Stomach smooth muscle (tissue), 2 donors: ENCODE data around the gene PTPN3.

Experiments
- H3K27ac ChIP-seq: one replicate; pipeline ENCODE4 v1.7.0; 2013; ENCODE audit warnings: mild to moderate bottlenecking, low read length, inconsistent platforms
- H3K27me3 ChIP-seq, 2 donors: one replicate each; pipeline ENCODE4 v1.7.0; 2013; ENCODE audit warnings: low read length in 2 of 2; ENCODE audit not compliant: insufficient read depth in 2 of 2, control insufficient read depth in 1 of 2
- H3K36me3 ChIP-seq, 2 donors: one replicate each; pipeline ENCODE4 v1.7.0; 2013; ENCODE audit warnings: low read length in 2 of 2; ENCODE audit not compliant: control insufficient read depth in 2 of 2, insufficient read depth in 2 of 2
- H3K4me1 ChIP-seq: one replicate; pipeline ENCODE4 v1.7.0; 2013; ENCODE audit warnings: low read length; ENCODE audit not compliant: control insufficient read depth, insufficient read depth
- H3K4me3 ChIP-seq, 2 donors: one replicate each; pipeline ENCODE4 v1.7.0; 2013; ENCODE audit warnings: low read length in 2 of 2
- H3K9ac ChIP-seq, 2 donors: one replicate each; pipeline ENCODE4 v1.7.0; 2013; ENCODE audit warnings: low read length in 2 of 2, mild to moderate bottlenecking in 1 of 2
- H3K9me3 ChIP-seq, 2 donors: one replicate each; pipeline ENCODE4 v1.7.0; 2013; ENCODE audit warnings: low read length in 2 of 2; ENCODE audit not compliant: control insufficient read depth in 2 of 2
- donor health status: healthy.
- donor health status: Pancreatic carcinoma.

Gene PTPN3

GRCh38 chr9:109474944-109475343 lies 23.2 kb downstream of the PTPN3 start:
- H3K9ac ChIP-seq, result no peak overlapping the region
- no peak overlapping the region for H3K4me3 ChIP-seq
- H3K27ac ChIP-seq, result no peak overlapping the region

GRCh38 chr9:109474170-109474569 lies 23.9 kb downstream of the PTPN3 start:
- Histone ChIP-seq H3K4me3 (no peak overlapping the region), H3K27ac (no peak overlapping the region), H3K9ac (no peak overlapping the region), H3K36me3 (no peaks in the 10 kb centered on the region), H3K27me3 (no peaks in the 10 kb centered on the region), H3K9me3 (no peaks in the 10 kb centered on the region), H3K4me1 (no peaks in the 10 kb centered on the region)

More at GRCh38 chr9:109474944-109475343, 23.2 kb downstream of the PTPN3 start:
- Histone ChIP-seq H3K9me3 (no peaks in the 10 kb centered on the region), H3K27me3 (no peaks in the 10 kb centered on the region), H3K4me1 (no peaks in the 10 kb centered on the region), H3K36me3 (no peaks in the 10 kb centered on the region)

GRCh38 chr9:109473329-109473728 lies 24.8 kb downstream of the PTPN3 start:
- H3K9me3 ChIP-seq, result no peaks in the 10 kb centered on the region
- no peak overlapping the region for H3K27ac ChIP-seq
- peak overlapping the region in 1 of 2 donors; percentile 1 for H3K4me3 ChIP-seq
- H3K27me3 ChIP-seq, result no peaks in the 10 kb centered on the region
- H3K4me1 ChIP-seq, result no peaks in the 10 kb centered on the region
- peak overlapping the region in 1 of 2 donors; percentile 2 for H3K9ac ChIP-seq
- no peaks in the 10 kb centered on the region for H3K36me3 ChIP-seq

- Histone ChIP-seq H3K27ac (no peak overlapping the region), H3K9me3 (no peaks in the 10 kb centered on the region), H3K9ac (no peak overlapping the region), H3K36me3 (no peaks in the 10 kb centered on the region), H3K4me3 (no peak overlapping the region), H3K4me1 (no peaks in the 10 kb centered on the region), H3K27me3 (no peaks in the 10 kb centered on the region)
Measured at GRCh38 chr9:109471475-109472393, 26.4 kb downstream of the PTPN3 start.

- Histone ChIP-seq H3K9ac (peak overlapping the region in 1 of 2 donors; percentile 33), H3K4me1 (no peaks in the 10 kb centered on the region), H3K27ac (no peak overlapping the region), H3K4me3 (no peak overlapping the region), H3K27me3 (no peaks in the 10 kb centered on the region), H3K9me3 (no peaks in the 10 kb centered on the region), H3K36me3 (no peaks in the 10 kb centered on the region)
Measured at GRCh38 chr9:109469646-109470358, 28.3 kb downstream of the PTPN3 start.

GRCh38 chr9:109468927-109469326 lies 29.2 kb downstream of the PTPN3 start:
- no peak overlapping the region for H3K27ac ChIP-seq
- no peaks in the 10 kb centered on the region for H3K4me1 ChIP-seq
- no peak overlapping the region for H3K4me3 ChIP-seq
- H3K27me3 ChIP-seq, result no peaks in the 10 kb centered on the region
- H3K9ac ChIP-seq, result no peak overlapping the region
- no peaks in the 10 kb centered on the region for H3K36me3 ChIP-seq
- no peaks in the 10 kb centered on the region for H3K9me3 ChIP-seq

- Histone ChIP-seq H3K27me3 (no peaks in the 10 kb centered on the region), H3K9ac (no peak overlapping the region), H3K27ac (no peak overlapping the region), H3K4me3 (no peak overlapping the region), H3K4me1 (no peaks in the 10 kb centered on the region), H3K36me3 (no peaks in the 10 kb centered on the region), H3K9me3 (no peaks in the 10 kb centered on the region)
Measured at GRCh38 chr9:109467936-109468335, 30.2 kb downstream of the PTPN3 start.

GRCh38 chr9:109466623-109467590 lies 31.2 kb downstream of the PTPN3 start:
- Histone ChIP-seq H3K4me1 (no peaks in the 10 kb centered on the region), H3K36me3 (no peaks in the 10 kb centered on the region), H3K9me3 (no peaks in the 10 kb centered on the region), H3K27me3 (no peaks in the 10 kb centered on the region), H3K4me3 (no peak overlapping the region), H3K27ac (no peak overlapping the region), H3K9ac (no peak overlapping the region)

GRCh38 chr9:109463924-109464625 lies 34.0 kb downstream of the PTPN3 start:
- Histone ChIP-seq H3K9me3 (no peaks in the 10 kb centered on the region), H3K4me1 (no peaks in the 10 kb centered on the region), H3K36me3 (no peaks in the 10 kb centered on the region), H3K27me3 (peaks cover 0 to 3% of the 10 kb centered on the region in 2 donors), H3K27ac (no peak overlapping the region), H3K4me3 (no peak overlapping the region), H3K9ac (no peak overlapping the region)

GRCh38 chr9:109460576-109460975 lies 37.5 kb downstream of the PTPN3 start:
- H3K27me3 ChIP-seq, result peaks cover 2 to 3% of the 10 kb centered on the region in 2 donors
- no peak overlapping the region for H3K4me3 ChIP-seq
- H3K36me3 ChIP-seq, result no peaks in the 10 kb centered on the region
- H3K4me1 ChIP-seq, result no peaks in the 10 kb centered on the region
- no peak overlapping the region for H3K9ac ChIP-seq
- no peak overlapping the region for H3K27ac ChIP-seq
- no peaks in the 10 kb centered on the region for H3K9me3 ChIP-seq
